Smooth muscle cell (in vitro differentiated cells): ENCODE measurements around the gene TREM2. TPM values are rescaled to one million over a fixed set of nuclear protein-coding genes. Genes with fewer than 3 reads are reported as not detected.
A peak's percentile ranks its signal among the peaks of the same experiment; 100 is the strongest.

Source experiments
- DNase-seq: peaks from one replicate; lab custom pipeline; 2025; ENCODE audit not compliant: unreplicated experiment; lab: John Stamatoyannopoulos, UW
- H2AFZ ChIP-seq: fragments of 200-600 bp; sonication (generic); 2 replicates; pipeline ENCODE4 v1.6.0; 2016; ENCODE audit warnings: antibody characterized with exemption, low read depth, mild to moderate bottlenecking
- H3F3A ChIP-seq: fragments of 200-600 bp; sonication (generic); 2 replicates; pipeline ENCODE4 v1.6.0; 2017; ENCODE audit warnings: antibody characterized with exemption, low read depth
- H3K27ac ChIP-seq: fragments of 200-600 bp; sonication (generic); 2 replicates; pipeline ENCODE4 v1.5.1; 2016; ENCODE audit warnings: low read depth, mild to moderate bottlenecking
- H3K27me3 ChIP-seq: fragments of 200-600 bp; sonication (generic); 2 replicates; pipeline ENCODE4 v1.6.1; 2016; ENCODE audit warnings: low read depth, mild to moderate bottlenecking
- H3K36me3 ChIP-seq: fragments of 200-600 bp; sonication (generic); 2 replicates; pipeline ENCODE4 v1.5.1; 2016; ENCODE audit warnings: low read depth
- H3K4me1 ChIP-seq: fragments of 200-600 bp; sonication (generic); 2 replicates; pipeline ENCODE4 v1.5.1; 2016; ENCODE audit warnings: low read depth
- H3K4me2 ChIP-seq: fragments of 200-600 bp; sonication (generic); 2 replicates; pipeline ENCODE4 v1.6.0; 2016; ENCODE audit warnings: mild to moderate bottlenecking
- H3K4me3 ChIP-seq: fragments of 200-600 bp; sonication (generic); 2 replicates; pipeline ENCODE4 v1.5.1; 2016; ENCODE audit warnings: mild to moderate bottlenecking
- H3K79me2 ChIP-seq: fragments of 200-600 bp; sonication (generic); 2 replicates; pipeline ENCODE4 v1.6.0; 2016; ENCODE audit warnings: low read depth, mild to moderate bottlenecking
- H3K9ac ChIP-seq: fragments of 200-600 bp; sonication (generic); 2 replicates; pipeline ENCODE4 v1.6.0; 2016; ENCODE audit warnings: low read depth
- H3K9me3 ChIP-seq: fragments of 200-600 bp; sonication (generic); replicated peaks from 2 replicates; pipeline ENCODE4 v1.5.1; 2016; ENCODE audit warnings: low read depth
- H4K20me1 ChIP-seq: fragments of 200-600 bp; sonication (generic); 2 replicates; pipeline ENCODE4 v1.6.0; 2016; ENCODE audit warnings: low read depth
- CTCF ChIP-seq: fragments of 200-600 bp; sonication (generic); IDR thresholded peaks from 2 replicates; pipeline ENCODE4 v1.5.1; 2017; ENCODE audit warnings: borderline replicate concordance, mild to moderate bottlenecking, antibody characterized with exemption; ENCODE audit not compliant: insufficient read depth, poor library complexity, severe bottlenecking
- WGBS: methylation state at CpG from one replicate; pipeline ENCODE4 v1.1.7; 2016; ENCODE audit warnings: low lambda C conversion rate; 5-methylcytosine and 5-hydroxymethylcytosine counted together
- polyA plus RNA-seq: library from polyadenylated mRNA; unstranded; fragments of >200 nt; fragmentation: Nextera tagmentation; extraction: Ambion mirVana; gene quantifications from 2 replicates; pipeline ENCODE4 v1.2.1, GENCODE V29; 2016
- total RNA-seq: library from RNA; depleted of rRNA; stranded (reverse); fragments of >200 nt; gene quantifications from 2 replicates; pipeline ENCODE4 v1.2.3, GENCODE V29; 2014

Gene TREM2
- total and polyA plus RNA-seq, 2 experiments from 2014 or later: not detected

GRCh38 chr6:41193884-41194283 lies 31.0 kb upstream of the TREM2 start:
- H3K27me3 ChIP-seq: peaks cover 50% of the 10 kb centered on the region
- no peak overlapping the region for H3K9ac ChIP-seq
- no peaks in the 10 kb centered on the region for H3K9me3 ChIP-seq
- H3F3A ChIP-seq: no peaks in the 10 kb centered on the region
- no peaks in the 10 kb centered on the region for H3K4me1 ChIP-seq
- no peak overlapping the region for H3K27ac ChIP-seq
- H2AFZ ChIP-seq: no peak overlapping the region
- H3K4me2 ChIP-seq: no peak overlapping the region
- DNase-seq: no peak
- H3K4me3 ChIP-seq: no peak overlapping the region
- no CpG with 5 or more reads among the region's 5 CpGs for WGBS
- H4K20me1 ChIP-seq: no peaks in the 10 kb centered on the region
- no peak for TF ChIP-seq CTCF
- H3K79me2 ChIP-seq: no peaks in the 10 kb centered on the region
- H3K36me3 ChIP-seq: no peaks in the 10 kb centered on the region

GRCh38 chr6:41193171-41193734 lies 30.3 kb upstream of the TREM2 start:
- Histone ChIP-seq H3F3A (no peaks in the 10 kb centered on the region), H3K4me2 (no peak overlapping the region), H3K27me3 (peaks cover 50% of the 10 kb centered on the region), H3K4me1 (no peaks in the 10 kb centered on the region), H4K20me1 (no peaks in the 10 kb centered on the region), H3K9me3 (no peaks in the 10 kb centered on the region), H3K36me3 (no peaks in the 10 kb centered on the region), H3K27ac (no peak overlapping the region), H3K9ac (no peak overlapping the region), H3K79me2 (no peaks in the 10 kb centered on the region), H2AFZ (no peak overlapping the region), H3K4me3 (no peak overlapping the region)
- 87% methylated on average over 5 of the region's 5 CpGs for WGBS
- no peak for DNase-seq
- no peak for TF ChIP-seq CTCF

- Histone ChIP-seq H3F3A (no peaks in the 10 kb centered on the region), H3K27ac (no peak overlapping the region), H2AFZ (no peak overlapping the region), H3K4me3 (no peak overlapping the region), H3K36me3 (no peaks in the 10 kb centered on the region), H4K20me1 (no peaks in the 10 kb centered on the region), H3K9ac (no peak overlapping the region), H3K4me1 (no peaks in the 10 kb centered on the region), H3K79me2 (no peaks in the 10 kb centered on the region), H3K27me3 (peaks cover 40% of the 10 kb centered on the region), H3K9me3 (no peaks in the 10 kb centered on the region), H3K4me2 (no peak overlapping the region)
- 34% methylated on average over 6 of the region's 6 CpGs for WGBS
- DNase-seq: no peak
- TF ChIP-seq CTCF: peak; percentile 39
Measured at GRCh38 chr6:41191569-41191968, 28.7 kb upstream of the TREM2 start.

GRCh38 chr6:41190791-41191190 lies 27.9 kb upstream of the TREM2 start:
- WGBS: 85% methylated on average over 3 of the region's 3 CpGs
- Histone ChIP-seq H3K79me2 (no peaks in the 10 kb centered on the region), H3K27me3 (peaks cover 33% of the 10 kb centered on the region), H2AFZ (no peak overlapping the region), H3K27ac (no peak overlapping the region), H3K9me3 (no peaks in the 10 kb centered on the region), H3K9ac (no peak overlapping the region), H3K4me1 (no peaks in the 10 kb centered on the region), H4K20me1 (no peaks in the 10 kb centered on the region), H3F3A (no peaks in the 10 kb centered on the region), H3K36me3 (no peaks in the 10 kb centered on the region), H3K4me3 (no peak overlapping the region), H3K4me2 (no peak overlapping the region)
- no peak for TF ChIP-seq CTCF
- no peak for DNase-seq
